ENCODE results near the gene GPC6. TPM values are rescaled to one million over a fixed set of nuclear protein-coding genes. Genes with fewer than 3 reads are reported as not detected.

GPC6 gene
- total RNA-seq, 1 donor from 2014 or later, result 38.9 TPM

- no peak for DNase-seq (ENCODE audit: low read depth)
Measured at GRCh38 chr13:94243551-94243950, 1016.9 kb downstream of the GPC6 start.

GRCh38 chr13:94246495-94246894 is 1019.9 kb downstream of the GPC6 start:
- no peak for DNase-seq (ENCODE audit: low read depth)

DNA sequence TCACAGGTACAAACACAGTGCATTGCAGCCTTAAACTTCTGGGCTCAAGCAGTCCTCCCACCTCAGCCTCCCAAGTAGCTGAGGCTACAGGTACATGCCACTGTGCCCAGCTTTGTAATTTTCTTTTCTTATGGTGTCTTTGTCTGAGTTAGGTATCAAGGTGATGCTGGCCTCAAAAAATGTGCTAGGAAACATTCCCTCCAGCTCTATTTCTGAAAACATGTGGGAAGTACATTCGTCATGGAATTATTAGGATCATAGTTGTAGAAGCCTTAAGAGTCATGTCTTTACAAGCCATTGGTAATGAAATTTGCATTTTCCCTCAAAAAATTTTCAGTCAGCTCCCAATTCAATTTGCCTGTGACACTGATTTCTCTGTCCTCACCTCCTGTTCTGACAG is 1021.3 kb downstream of the GPC6 start:
- no peak for DNase-seq (ENCODE audit: low read depth)

- DNase-seq (ENCODE audit: low read depth), result no peak
Measured at GRCh38 chr13:94248454-94249228, 1022.0 kb downstream of the GPC6 start.

DNA sequence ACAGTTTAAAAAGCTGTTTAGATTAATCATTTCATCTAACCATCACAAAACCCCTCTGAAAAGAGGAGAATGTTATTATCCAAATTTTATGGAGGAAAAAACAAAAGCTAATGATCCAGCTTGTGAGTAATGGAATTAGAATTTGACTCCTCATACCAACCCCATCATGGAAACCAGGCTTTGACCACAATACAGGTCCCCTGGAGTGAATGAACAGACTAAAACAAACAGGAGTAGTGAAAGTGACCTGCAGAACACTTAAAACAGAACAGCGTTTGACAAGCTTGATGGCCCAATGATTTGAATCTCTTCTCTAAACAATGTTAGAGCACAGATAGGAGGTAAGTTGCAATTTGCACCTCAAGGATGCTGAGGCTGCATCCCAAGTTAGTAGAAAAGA is 1022.9 kb downstream of the GPC6 start:
- DNase-seq (ENCODE audit: low read depth), result peak; percentile 99

DNA sequence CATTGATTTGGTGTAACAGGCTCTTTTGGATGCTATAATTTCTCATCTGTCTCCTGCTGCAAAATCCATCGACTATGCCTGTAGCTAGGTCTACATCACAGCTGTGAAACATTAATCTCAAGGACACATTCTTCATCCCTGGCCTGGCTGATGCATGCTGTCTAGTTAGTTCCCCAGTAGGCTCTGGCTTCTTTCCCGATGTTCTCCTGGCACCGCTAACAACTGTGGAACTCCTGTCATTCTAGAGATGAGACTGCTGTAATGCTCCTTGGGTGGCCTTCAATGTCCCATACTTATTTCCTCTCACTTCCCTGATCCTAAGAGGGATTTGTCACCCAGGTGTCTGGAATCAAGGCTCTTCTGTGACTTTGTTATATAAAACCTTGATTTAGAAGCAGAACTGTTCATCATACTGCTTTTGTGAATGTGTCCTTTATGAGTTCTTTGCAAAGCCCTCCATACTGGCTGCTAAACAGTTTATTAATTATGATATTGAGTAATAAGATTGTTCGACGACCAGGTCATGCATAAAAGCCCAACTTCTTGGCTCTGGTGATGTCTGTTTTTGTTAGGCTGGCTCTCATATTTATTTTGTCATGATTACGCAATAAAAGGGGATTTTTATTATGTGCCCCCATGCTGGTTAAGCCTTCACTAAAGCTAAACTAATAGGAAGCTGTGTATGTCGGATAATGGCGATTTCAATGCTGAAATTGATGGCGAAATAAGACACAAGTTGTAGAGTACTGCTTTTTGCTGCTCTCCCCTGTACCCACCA is 1025.4 kb downstream of the GPC6 start:
- DNase-seq (ENCODE audit: low read depth), result peak; percentile 71

- DNase-seq (ENCODE audit: low read depth), result no peak
Measured at GRCh38 chr13:94254737-94255136, 1028.1 kb downstream of the GPC6 start.

GRCh38 chr13:94256721-94257120 is 1030.1 kb downstream of the GPC6 start:
- DNase-seq (ENCODE audit: low read depth), result no peak

DNA sequence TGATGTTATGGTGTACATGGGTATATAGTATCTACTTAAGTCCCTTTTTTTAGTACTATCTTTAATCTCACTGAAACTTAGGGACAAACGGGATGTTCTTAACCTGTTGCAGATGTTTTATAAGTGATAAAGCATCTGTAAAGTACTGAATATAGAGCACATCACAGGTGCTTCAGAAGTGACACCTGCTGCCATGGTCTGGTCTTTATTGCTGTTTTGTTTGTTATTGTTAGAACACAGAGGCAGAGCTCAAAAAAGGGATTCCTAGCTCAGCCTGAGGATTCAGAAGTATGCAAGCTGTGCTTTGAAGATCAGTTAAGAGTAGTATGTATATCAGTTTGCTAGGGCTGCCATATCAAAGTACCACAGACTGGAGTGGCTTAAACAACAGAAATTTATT is 1033.4 kb downstream of the GPC6 start:
- no peak for DNase-seq (ENCODE audit: low read depth)

- DNase-seq (ENCODE audit: low read depth), result no peak
Measured at GRCh38 chr13:94261163-94261562, 1034.6 kb downstream of the GPC6 start.

DNA sequence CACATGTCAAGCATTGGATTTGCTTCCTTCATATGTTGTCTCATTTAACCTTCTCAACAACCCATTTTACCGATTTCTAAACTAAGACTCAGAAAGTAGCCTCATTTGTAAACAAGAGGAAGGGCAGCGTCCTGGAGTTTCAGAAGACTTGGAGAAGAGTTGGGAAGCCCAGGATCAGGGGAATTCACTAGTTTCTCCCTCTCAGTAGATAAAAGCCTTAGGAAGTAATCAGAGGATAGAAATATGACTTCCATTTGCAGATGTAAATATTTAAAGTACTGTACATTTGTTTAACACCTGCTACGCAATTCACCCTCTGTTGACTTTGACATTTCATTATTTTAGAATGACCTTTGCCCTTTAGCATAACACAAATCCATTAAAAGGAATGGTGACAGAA is 1036.4 kb downstream of the GPC6 start:
- no peak for DNase-seq (ENCODE audit: low read depth)

DNA sequence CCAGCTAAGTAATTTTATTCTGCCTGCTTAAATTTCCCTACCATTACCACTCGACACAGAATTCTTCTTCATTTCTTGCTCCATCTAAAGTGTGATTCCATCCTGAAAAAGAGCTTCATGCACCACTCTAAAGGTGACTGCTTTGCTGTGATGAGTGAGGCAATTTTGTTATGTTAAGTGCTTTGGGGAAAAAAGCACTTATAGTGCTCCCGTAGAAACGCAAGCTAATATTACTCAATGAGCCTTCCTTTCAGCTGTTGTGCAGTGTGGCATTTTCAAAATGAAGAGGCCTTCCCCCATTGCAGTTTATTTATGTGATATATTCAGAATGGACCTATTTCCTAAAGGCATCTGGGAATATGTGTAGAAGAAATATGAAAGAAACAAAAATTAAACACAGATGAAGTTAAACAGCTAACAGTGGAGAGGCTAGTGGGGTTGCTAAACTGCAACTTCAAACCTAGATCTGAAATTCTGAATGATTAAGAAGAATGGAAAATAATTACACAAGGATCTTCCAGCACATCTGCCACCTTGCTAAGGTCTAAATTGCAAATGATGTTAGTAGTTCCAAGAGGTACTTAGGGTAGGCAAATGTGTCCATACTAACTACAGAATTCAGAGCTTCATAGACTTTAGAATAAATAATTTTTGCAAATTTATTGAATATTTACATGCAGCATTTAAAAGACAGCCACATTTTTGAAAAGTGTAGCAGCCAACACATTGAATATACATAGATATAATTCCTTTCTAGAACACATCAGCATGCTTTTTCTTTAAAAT is 1041.2 kb downstream of the GPC6 start:
- DNase-seq (ENCODE audit: low read depth), result no peak

GRCh38 chr13:94268661-94269060 is 1042.1 kb downstream of the GPC6 start:
- DNase-seq (ENCODE audit: low read depth), result no peak

GRCh38 chr13:94269557-94269956 is 1043.0 kb downstream of the GPC6 start:
- no peak for DNase-seq (ENCODE audit: low read depth)

- no peak for DNase-seq (ENCODE audit: low read depth)
Measured at GRCh38 chr13:94270556-94270955, 1043.9 kb downstream of the GPC6 start.

DNA sequence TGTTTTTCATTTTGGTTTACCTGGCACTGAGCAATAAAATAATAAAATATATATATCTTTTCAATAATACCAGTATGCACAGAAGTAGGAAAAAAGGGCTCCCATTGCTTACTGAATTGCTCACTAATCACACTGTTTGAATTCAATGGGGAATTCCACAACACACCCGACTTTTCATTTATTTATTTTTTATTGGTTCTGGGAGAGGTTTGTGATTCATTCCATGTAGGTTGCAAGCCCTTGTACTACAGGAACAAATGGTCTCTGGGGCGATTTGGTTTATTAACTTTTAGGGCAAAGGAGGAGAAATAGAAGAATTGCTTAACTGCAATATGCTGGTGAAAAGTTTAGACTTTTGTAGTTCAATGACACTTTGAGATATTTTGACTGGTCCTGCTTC is 1045.4 kb downstream of the GPC6 start:
- peak; percentile 89 for DNase-seq (ENCODE audit: low read depth)

- DNase-seq (ENCODE audit: low read depth), result peak; percentile 43
Measured at GRCh38 chr13:94280349-94280748, 1053.7 kb downstream of the GPC6 start.

DNA sequence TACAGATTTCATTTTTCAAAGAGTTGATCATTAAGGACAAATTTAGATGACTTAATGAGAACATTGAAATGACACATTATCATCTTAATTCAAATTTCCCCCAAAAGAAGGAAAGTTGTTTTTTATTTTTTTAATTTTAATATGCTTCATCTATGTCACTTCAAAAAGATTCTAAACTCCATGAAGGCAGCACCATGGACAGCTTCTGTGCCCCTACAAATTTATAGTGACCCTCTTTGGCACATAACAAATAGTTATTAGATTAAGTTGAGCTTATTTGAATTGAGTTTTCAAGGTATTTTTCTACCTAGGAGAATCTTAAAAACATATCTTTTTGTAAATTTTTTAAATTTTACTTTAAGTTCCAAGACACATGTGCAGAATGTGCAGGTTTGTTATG is 1054.2 kb downstream of the GPC6 start:
- no peak for DNase-seq (ENCODE audit: low read depth)

GRCh38 chr13:94286581-94286980 is 1060.0 kb downstream of the GPC6 start:
- no peak for DNase-seq (ENCODE audit: low read depth)

DNA sequence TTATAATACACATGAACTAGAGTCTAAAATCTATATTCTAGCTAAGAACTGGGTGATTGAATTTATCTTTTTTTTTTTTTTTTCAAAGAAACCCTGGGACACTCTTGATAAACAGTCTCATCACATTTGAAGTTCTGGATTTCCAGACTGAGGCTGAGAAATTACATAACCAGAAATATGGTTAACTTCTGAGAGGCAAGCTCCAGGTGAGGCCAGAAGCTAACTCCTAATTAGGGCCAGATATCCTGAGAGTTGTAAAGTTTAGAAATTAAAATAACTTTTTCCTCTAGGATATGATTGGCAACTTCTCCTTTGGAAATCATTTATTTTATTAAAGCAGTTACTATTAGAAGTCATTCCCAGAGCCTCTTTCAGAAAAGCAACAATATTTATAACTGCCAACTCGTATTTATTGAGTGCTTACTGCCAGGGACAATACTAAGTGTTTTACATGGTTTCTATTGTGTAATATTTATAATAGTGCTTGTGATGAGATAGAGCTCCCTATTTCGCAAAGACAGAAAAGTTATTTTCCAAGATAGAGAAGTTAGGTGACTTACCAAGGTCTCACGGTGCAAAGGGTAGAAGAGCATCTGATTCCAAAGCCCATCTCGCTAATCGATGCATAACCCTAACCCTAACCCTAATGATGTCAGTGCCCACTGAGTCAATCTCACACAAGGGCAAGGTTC is 1065.2 kb downstream of the GPC6 start:
- DNase-seq (ENCODE audit: low read depth), result no peak

- DNase-seq (ENCODE audit: low read depth), result no peak
Measured at GRCh38 chr13:94292323-94292640, 1065.7 kb downstream of the GPC6 start.

DNA sequence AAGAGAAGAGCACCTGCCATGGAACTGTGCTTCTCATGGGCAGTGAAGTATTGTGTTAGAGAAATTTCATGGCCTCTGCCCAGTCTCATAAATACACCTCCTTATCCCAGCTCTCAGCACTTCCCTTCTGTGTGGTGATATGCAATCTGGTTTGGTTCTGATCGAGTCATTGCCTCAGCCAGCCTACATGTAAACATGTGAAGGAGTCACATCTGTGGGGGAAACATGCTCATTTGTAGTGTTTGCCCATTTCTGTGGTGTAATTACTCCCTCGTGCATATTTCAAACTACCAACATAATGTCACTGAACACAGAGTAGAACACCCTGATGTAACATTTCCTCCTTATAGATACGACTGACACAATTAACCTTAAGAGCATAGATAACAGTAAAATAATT is 1069.9 kb downstream of the GPC6 start:
- no peak for DNase-seq (ENCODE audit: low read depth)

Data from renal cortical epithelial cell (primary cell).